Neural cell (in vitro differentiated cells): ENCODE results near the gene IP6K2. TPM values are rescaled to one million over a fixed set of nuclear protein-coding genes. Genes with fewer than 3 reads are reported as not detected.

ENCODE experiments used
- H2AFZ ChIP-seq: fragments of 200-600, 300-800 bp; sonication (generic), shearing (Covaris generic); 2 replicates; pipeline ENCODE4 v1.6.0; 2014; ENCODE audit warnings: low read depth, mild to moderate bottlenecking, antibody characterized with exemption, low read length, moderate library complexity
- H3F3A ChIP-seq: fragments of 200-600 bp; shearing (Covaris generic); 2 replicates; pipeline ENCODE4 v1.6.1; 2016; ENCODE audit warnings: mild to moderate bottlenecking, moderate library complexity, mixed read lengths, antibody characterized with exemption, low read length; ENCODE audit not compliant: insufficient read depth, poor library complexity, severe bottlenecking
- H3K27ac ChIP-seq: fragments of 200-600, 300-800 bp; sonication (generic), shearing (Covaris generic); 2 replicates; pipeline ENCODE4 v1.5.1; 2014; ENCODE audit warnings: mild to moderate bottlenecking, low read length, moderate library complexity
- H3K27me3 ChIP-seq: fragments of 300-800, 200-600 bp; sonication (generic), shearing (Covaris generic); 2 replicates; pipeline ENCODE4 v1.6.0; 2014; ENCODE audit warnings: mild to moderate bottlenecking, low read depth, low read length, moderate library complexity; ENCODE audit not compliant: insufficient read depth
- H3K36me3 ChIP-seq: fragments of 300-800, 200-600 bp; sonication (generic), shearing (Covaris generic); 2 replicates; pipeline ENCODE4 v1.5.1; 2014; ENCODE audit warnings: mild to moderate bottlenecking, antibody characterized with exemption, low read length, moderate library complexity; ENCODE audit not compliant: insufficient read depth
- H3K4me2 ChIP-seq: fragments of 300-800, 200-600 bp; sonication (generic), shearing (Covaris generic); 2 replicates; pipeline ENCODE4 v1.6.0; 2014; ENCODE audit warnings: mild to moderate bottlenecking, low read length
- H3K4me3 ChIP-seq: fragments of 300-800, 200-600 bp; sonication (generic), shearing (Covaris generic); 2 replicates; pipeline ENCODE4 v1.5.1; 2014; ENCODE audit warnings: mild to moderate bottlenecking, low read length, moderate library complexity
- H3K79me2 ChIP-seq: fragments of 200-600 bp; shearing (Covaris generic); replicated peaks from 2 replicates; pipeline ENCODE4 v1.6.0; 2014; ENCODE audit warnings: mild to moderate bottlenecking, low read length, moderate library complexity; ENCODE audit not compliant: insufficient read depth
- H3K9ac ChIP-seq: fragments of 300-800, 200-600 bp; sonication (generic), shearing (Covaris generic); 2 replicates; pipeline ENCODE4 v1.6.1; 2016; ENCODE audit warnings: mild to moderate bottlenecking, low read length, mixed read lengths
- H3K9me2 ChIP-seq: fragments of 200-600 bp; shearing (Covaris generic); 2 replicates; pipeline ENCODE4 v1.6.1; 2016; ENCODE audit warnings: mild to moderate bottlenecking, low read length, mixed read lengths; ENCODE audit not compliant: insufficient read depth
- H3K9me3 ChIP-seq: fragments of 200-600, 300-800 bp; sonication (generic), shearing (Covaris generic); 2 replicates; pipeline ENCODE4 v1.6.1; 2016; ENCODE audit warnings: mild to moderate bottlenecking, mixed run types, low read length, moderate library complexity, mixed read lengths
- H4K20me1 ChIP-seq: fragments of 200-600 bp; shearing (Covaris generic); 2 replicates; pipeline ENCODE4 v1.6.1; 2016; ENCODE audit warnings: mild to moderate bottlenecking, mixed run types; ENCODE audit not compliant: insufficient read depth
- EP300 ChIP-seq: fragments of 450-650 bp; conservative IDR thresholded peaks from 2 replicates; pipeline ENCODE4 v1.6.1; 2014; ENCODE audit warnings: antibody characterized with exemption, mild to moderate bottlenecking, moderate library complexity; ENCODE audit not compliant: poor library complexity, severe bottlenecking
- EZH2 ChIP-seq: fragments of 200-600, 300-800 bp; shearing (Covaris generic), sonication (generic); IDR thresholded peaks from 2 replicates; pipeline ENCODE4 v1.6.1; 2014; ENCODE audit warnings: antibody characterized with exemption, low read length, borderline replicate concordance, mild to moderate bottlenecking; ENCODE audit not compliant: insufficient read depth, poor library complexity, severe bottlenecking
- MXI1 ChIP-seq: fragments of 450-650 bp; conservative IDR thresholded peaks from 2 replicates; pipeline ENCODE4 v1.6.1; 2014; ENCODE audit warnings: antibody characterized with exemption, mild to moderate bottlenecking; ENCODE audit not compliant: poor library complexity, severe bottlenecking
- POLR2AphosphoS5 ChIP-seq: IDR thresholded peaks from 2 replicates; pipeline ENCODE4 v1.6.1; 2012
- RAD21 ChIP-seq: fragments of 450-650 bp; conservative IDR thresholded peaks from 2 replicates; pipeline ENCODE4 v1.6.1; 2014; ENCODE audit warnings: antibody characterized with exemption, mild to moderate bottlenecking, moderate library complexity
- SMC3 ChIP-seq: fragments of 450-650 bp; conservative IDR thresholded peaks from 2 replicates; pipeline ENCODE4 v1.6.1; 2014; ENCODE audit warnings: antibody characterized with exemption, mild to moderate bottlenecking, moderate library complexity; ENCODE audit not compliant: poor library complexity
- TAF1 ChIP-seq: IDR thresholded peaks from 2 replicates; pipeline ENCODE4 v1.6.1; 2012; ENCODE audit warnings: low read depth
- polyA plus RNA-seq: library from polyadenylated mRNA; depleted of rRNA; stranded (reverse); fragments of >200 nt; gene quantifications from 2 replicates; pipeline ENCODE4 v1.2.3, GENCODE V29; 2014
- TF ChIP-seq, protein P1 (sequence below): IDR thresholded peaks from 2 replicates; pipeline ENCODE4 v1.6.1; 2012; ENCODE audit warnings: borderline replicate concordance
- TF ChIP-seq, protein P2 (sequence below): fragments of 450-650 bp; IDR thresholded peaks from 2 replicates; pipeline ENCODE4 v1.5.1; 2014; ENCODE audit warnings: antibody characterized with exemption, mild to moderate bottlenecking, moderate library complexity; ENCODE audit not compliant: poor library complexity, severe bottlenecking

Gene IP6K2
- polyA plus RNA-seq, 1 donor from 2014 or later = 480 TPM

DNA sequence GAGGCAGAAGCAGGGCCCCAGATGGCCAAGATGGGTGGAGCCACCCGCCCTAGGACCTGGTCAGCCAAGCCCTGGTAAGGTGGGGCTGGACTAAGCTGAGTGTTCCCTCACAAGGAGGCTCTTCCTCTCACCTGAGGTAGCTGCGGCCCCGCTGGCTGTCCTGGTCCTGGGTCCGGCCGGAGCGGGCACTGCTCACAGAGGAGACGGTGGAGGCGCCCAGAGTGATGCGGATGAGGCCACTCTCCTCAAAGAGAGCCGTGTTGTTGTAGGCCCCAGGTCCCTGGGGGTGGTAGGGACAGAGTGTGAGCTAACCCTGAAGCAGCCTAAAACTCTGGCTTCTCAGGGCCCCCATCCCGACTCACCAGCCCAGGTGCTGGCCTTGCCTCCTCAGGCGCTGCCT, 74.4 kb downstream of the IP6K2 start:
- Histone ChIP-seq H3K9me2 (no peaks in the 10 kb centered on the region), H3K36me3 (no peaks in the 10 kb centered on the region), H4K20me1 (peaks cover 22% of the 10 kb centered on the region), H3K9ac (no peak overlapping the region), H3K27me3 (no peaks in the 10 kb centered on the region), H3F3A (no peaks in the 10 kb centered on the region), H3K9me3 (no peaks in the 10 kb centered on the region), H3K4me3 (no peak overlapping the region), H3K4me2 (no peak overlapping the region), H3K79me2 (no peaks in the 10 kb centered on the region), H2AFZ (no peak overlapping the region), H3K27ac (no peak overlapping the region)
- TF ChIP-seq EZH2 (no peak), SMC3 (no peak), MXI1 (no peak), POLR2AphosphoS5 (no peak), TAF1 (no peak), RAD21 (no peak), EP300 (no peak)
- TF ChIP-seq, protein P1, sequence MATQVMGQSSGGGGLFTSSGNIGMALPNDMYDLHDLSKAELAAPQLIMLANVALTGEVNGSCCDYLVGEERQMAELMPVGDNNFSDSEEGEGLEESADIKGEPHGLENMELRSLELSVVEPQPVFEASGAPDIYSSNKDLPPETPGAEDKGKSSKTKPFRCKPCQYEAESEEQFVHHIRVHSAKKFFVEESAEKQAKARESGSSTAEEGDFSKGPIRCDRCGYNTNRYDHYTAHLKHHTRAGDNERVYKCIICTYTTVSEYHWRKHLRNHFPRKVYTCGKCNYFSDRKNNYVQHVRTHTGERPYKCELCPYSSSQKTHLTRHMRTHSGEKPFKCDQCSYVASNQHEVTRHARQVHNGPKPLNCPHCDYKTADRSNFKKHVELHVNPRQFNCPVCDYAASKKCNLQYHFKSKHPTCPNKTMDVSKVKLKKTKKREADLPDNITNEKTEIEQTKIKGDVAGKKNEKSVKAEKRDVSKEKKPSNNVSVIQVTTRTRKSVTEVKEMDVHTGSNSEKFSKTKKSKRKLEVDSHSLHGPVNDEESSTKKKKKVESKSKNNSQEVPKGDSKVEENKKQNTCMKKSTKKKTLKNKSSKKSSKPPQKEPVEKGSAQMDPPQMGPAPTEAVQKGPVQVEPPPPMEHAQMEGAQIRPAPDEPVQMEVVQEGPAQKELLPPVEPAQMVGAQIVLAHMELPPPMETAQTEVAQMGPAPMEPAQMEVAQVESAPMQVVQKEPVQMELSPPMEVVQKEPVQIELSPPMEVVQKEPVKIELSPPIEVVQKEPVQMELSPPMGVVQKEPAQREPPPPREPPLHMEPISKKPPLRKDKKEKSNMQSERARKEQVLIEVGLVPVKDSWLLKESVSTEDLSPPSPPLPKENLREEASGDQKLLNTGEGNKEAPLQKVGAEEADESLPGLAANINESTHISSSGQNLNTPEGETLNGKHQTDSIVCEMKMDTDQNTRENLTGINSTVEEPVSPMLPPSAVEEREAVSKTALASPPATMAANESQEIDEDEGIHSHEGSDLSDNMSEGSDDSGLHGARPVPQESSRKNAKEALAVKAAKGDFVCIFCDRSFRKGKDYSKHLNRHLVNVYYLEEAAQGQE = no peak
- TF ChIP-seq, protein P2, sequence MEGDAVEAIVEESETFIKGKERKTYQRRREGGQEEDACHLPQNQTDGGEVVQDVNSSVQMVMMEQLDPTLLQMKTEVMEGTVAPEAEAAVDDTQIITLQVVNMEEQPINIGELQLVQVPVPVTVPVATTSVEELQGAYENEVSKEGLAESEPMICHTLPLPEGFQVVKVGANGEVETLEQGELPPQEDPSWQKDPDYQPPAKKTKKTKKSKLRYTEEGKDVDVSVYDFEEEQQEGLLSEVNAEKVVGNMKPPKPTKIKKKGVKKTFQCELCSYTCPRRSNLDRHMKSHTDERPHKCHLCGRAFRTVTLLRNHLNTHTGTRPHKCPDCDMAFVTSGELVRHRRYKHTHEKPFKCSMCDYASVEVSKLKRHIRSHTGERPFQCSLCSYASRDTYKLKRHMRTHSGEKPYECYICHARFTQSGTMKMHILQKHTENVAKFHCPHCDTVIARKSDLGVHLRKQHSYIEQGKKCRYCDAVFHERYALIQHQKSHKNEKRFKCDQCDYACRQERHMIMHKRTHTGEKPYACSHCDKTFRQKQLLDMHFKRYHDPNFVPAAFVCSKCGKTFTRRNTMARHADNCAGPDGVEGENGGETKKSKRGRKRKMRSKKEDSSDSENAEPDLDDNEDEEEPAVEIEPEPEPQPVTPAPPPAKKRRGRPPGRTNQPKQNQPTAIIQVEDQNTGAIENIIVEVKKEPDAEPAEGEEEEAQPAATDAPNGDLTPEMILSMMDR = no peak

- Histone ChIP-seq H3F3A (no peaks in the 10 kb centered on the region), H3K36me3 (no peaks in the 10 kb centered on the region), H3K27me3 (no peaks in the 10 kb centered on the region), H4K20me1 (peaks cover 34% of the 10 kb centered on the region), H3K27ac (no peak overlapping the region), H2AFZ (no peak overlapping the region), H3K9me3 (no peaks in the 10 kb centered on the region), H3K9ac (no peak overlapping the region), H3K4me2 (no peak overlapping the region), H3K9me2 (no peaks in the 10 kb centered on the region), H3K79me2 (no peaks in the 10 kb centered on the region), H3K4me3 (no peak overlapping the region)
- TF ChIP-seq, protein P2 = no peak
- no peak for TF ChIP-seq POLR2AphosphoS5
- no peak for TF ChIP-seq EP300
- TF ChIP-seq MXI1 = no peak
These were observed 75.6 kb downstream of the IP6K2 start for GRCh38 chr3:48641396-48641795.
